ENCODE measurements around the gene FNBP1. TPM values are rescaled to one million over a fixed set of nuclear protein-coding genes. Genes with fewer than 3 reads are reported as not detected.

FNBP1 gene
- total RNA-seq, 1 experiment from 2014 or later, result 80.7 TPM

DNA sequence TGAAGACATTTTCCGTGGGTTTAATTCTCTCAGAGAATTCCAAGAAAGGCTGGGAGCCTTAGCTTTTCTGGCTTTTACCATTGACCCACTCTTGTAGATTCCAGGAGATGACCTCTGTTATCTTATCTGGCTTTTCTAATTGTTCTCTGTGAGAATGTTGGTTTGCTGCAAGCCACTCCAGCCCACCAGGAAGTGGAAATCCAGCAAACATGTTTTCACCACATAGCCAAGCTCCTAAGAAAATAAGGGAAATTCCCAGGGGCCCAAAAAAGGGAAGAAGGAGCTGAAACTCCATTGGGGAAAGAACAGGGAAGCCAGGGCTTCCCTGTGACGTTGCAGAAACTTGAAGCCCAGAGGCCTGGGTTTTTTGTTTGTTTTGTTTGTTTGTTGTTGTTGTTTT, 30.4 kb upstream of the FNBP1 start:
- peaks cover 25% of the 10 kb centered on the region; the same call in 1 of the 2 replicates for H3K79me2 ChIP-seq (ENCODE audit: low read depth)
- H3K9me3 ChIP-seq (ENCODE audit: insufficient read depth, low read depth), result no peaks in the 10 kb centered on the region
- ChIA-PET CTCF (no interaction called here), POLR2A (ENCODE audit: unreplicated experiment) (no interaction called here)
- peaks cover 5% of the 10 kb centered on the region; the same call in 1 of the 2 replicates for H4K20me1 ChIP-seq (ENCODE audit: insufficient read depth)
- H3K36me3 ChIP-seq (ENCODE audit: low read depth), result 0 out of 2 replicates have a peak, but pooled peaks cover 16% of the 10 kb centered on the region
- H3K4me3 ChIP-seq, result no peak overlapping the region
- H3K4me2 ChIP-seq, result no peak overlapping the region
- no peak for TF ChIP-seq EZH2 (IDR thresholded peaks at IDR 0.05; ENCODE audit: low read depth)
- TF ChIP-seq, protein P1, sequence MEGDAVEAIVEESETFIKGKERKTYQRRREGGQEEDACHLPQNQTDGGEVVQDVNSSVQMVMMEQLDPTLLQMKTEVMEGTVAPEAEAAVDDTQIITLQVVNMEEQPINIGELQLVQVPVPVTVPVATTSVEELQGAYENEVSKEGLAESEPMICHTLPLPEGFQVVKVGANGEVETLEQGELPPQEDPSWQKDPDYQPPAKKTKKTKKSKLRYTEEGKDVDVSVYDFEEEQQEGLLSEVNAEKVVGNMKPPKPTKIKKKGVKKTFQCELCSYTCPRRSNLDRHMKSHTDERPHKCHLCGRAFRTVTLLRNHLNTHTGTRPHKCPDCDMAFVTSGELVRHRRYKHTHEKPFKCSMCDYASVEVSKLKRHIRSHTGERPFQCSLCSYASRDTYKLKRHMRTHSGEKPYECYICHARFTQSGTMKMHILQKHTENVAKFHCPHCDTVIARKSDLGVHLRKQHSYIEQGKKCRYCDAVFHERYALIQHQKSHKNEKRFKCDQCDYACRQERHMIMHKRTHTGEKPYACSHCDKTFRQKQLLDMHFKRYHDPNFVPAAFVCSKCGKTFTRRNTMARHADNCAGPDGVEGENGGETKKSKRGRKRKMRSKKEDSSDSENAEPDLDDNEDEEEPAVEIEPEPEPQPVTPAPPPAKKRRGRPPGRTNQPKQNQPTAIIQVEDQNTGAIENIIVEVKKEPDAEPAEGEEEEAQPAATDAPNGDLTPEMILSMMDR (conservative IDR thresholded peaks at IDR 0.05), result no peak
- intact Hi-C loops (cut with micrococcal nuclease; ENCODE audit: unreplicated experiment), result loop anchor here (2.0 to 5.0 kb wide), 2 partner anchors 31 to 186 kb away; partner anchors contain the start of gene FNBP1
- H3F3A ChIP-seq (ENCODE audit: insufficient read depth, low read depth), result no peaks in the 10 kb centered on the region
- no peak overlapping the region for H2AFZ ChIP-seq
- no peaks in the 10 kb centered on the region for H3K27me3 ChIP-seq (ENCODE audit: insufficient read depth, low read depth)
- peaks cover 5% of the 10 kb centered on the region; the same call in 1 of the 2 replicates for H3K4me1 ChIP-seq (replicated peaks; ENCODE audit: insufficient read depth)
- H3K27ac ChIP-seq, result no peak overlapping the region
- no peaks in the 10 kb centered on the region for H3K9me2 ChIP-seq (ENCODE audit: insufficient read depth)
- DNase-seq, result no peak
- no TSS peak for BruUV-seq (replicated peaks)

DNA sequence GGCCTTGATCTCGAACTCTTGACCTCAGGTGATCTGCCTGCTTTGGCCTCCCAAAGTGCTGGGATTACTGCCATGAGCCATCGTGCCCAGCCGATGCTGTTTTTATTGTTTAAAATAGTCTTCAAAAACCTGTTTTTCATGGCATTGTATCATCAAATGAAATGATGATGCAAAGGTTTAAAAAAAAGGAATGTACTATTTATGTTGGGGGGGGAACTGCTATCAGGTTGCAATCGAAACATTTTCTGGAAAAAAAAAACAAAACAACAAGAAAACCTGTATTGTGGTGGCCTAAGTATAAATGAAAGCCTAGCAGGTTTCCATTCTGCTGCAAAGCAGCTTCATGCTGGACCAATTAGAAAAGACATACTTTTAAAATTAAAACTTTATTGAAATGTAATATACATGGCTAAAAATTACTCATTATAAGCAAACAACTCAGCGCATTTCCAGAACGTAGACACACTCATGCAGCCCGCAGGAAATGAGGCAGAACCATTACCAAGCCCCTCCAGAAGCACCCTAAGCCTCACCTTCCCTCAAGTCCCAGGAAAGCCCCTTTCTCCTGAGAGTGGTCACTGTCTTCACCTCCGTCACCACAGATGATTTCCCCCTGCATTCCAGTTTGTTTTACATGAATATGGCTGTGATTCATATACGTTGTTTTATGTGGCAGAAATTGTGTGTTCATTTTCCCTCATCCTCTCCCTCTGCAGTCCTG, 29.7 kb upstream of the FNBP1 start:
- no peaks in the 10 kb centered on the region for H3F3A ChIP-seq (ENCODE audit: insufficient read depth, low read depth)
- peak in 1 of 2 experiments; percentile 23 for DNase-seq
- H3K4me3 ChIP-seq, result no peak overlapping the region
- no peak overlapping the region for H2AFZ ChIP-seq
- H3K4me2 ChIP-seq, result no peak overlapping the region
- no peaks in the 10 kb centered on the region for H3K9me2 ChIP-seq (ENCODE audit: insufficient read depth)
- intact Hi-C loops (cut with micrococcal nuclease; ENCODE audit: unreplicated experiment), result loop anchor here (2.0 to 5.0 kb wide), 2 partner anchors 30 to 185 kb away; partner anchors contain the start of gene FNBP1
- TF ChIP-seq EZH2 (IDR thresholded peaks at IDR 0.05; ENCODE audit: low read depth), result no peak
- TF ChIP-seq, protein P1 (conservative IDR thresholded peaks at IDR 0.05), result no peak
- H3K27ac ChIP-seq, result no peak overlapping the region
- no peaks in the 10 kb centered on the region for H3K9me3 ChIP-seq (ENCODE audit: insufficient read depth, low read depth)
- peaks cover 6% of the 10 kb centered on the region; the same call in 1 of the 2 replicates for H4K20me1 ChIP-seq (ENCODE audit: insufficient read depth)
- 0 out of 2 replicates have a peak, but pooled peaks cover 16% of the 10 kb centered on the region for H3K36me3 ChIP-seq (ENCODE audit: low read depth)
- H3K79me2 ChIP-seq (ENCODE audit: low read depth), result peaks cover 32% of the 10 kb centered on the region
- no TSS peak for BruUV-seq (replicated peaks)
- H3K4me1 ChIP-seq (replicated peaks; ENCODE audit: insufficient read depth), result peaks cover 11% of the 10 kb centered on the region; the same call in 1 of the 2 replicates
- H3K27me3 ChIP-seq (ENCODE audit: insufficient read depth, low read depth), result no peaks in the 10 kb centered on the region
- ChIA-PET POLR2A (ENCODE audit: unreplicated experiment) (interaction anchor here (0.6 kb wide), 1 partner anchor 158 kb away, joined by 25 read pairs; no protein-coding TSS in a partner anchor), CTCF (no interaction called here)

DNA sequence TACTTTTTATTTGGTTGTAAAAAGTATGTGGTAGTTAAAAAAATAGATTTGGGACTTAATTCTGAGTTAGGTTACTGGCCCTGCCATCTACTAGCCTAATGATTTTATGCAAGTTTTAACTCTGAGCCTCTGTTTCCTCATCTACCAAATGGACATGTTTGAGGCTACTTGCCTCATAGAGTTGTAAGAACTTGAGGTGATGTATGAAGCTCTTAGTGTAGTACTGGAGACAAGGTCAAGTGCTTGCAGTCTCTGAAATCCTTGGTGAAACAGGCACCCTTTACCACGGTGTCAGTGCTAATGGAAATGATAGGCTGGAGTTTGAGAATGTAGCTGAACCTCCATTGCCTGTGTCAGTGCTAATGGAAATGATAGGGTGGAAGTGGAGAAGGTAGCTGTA, 26.1 kb upstream of the FNBP1 start:
- ChIA-PET CTCF (interaction anchor here (0.7 kb wide), 1 partner anchor 796 kb away, joined by 4 read pairs; no protein-coding TSS in a partner anchor), POLR2A (ENCODE audit: unreplicated experiment) (no interaction called here)
- Histone ChIP-seq H3K4me3 (no peak overlapping the region), H3K79me2 (ENCODE audit: low read depth) (peaks cover 56% of the 10 kb centered on the region), H3F3A (ENCODE audit: insufficient read depth, low read depth) (no peaks in the 10 kb centered on the region), H3K4me2 (no peak overlapping the region), H4K20me1 (ENCODE audit: insufficient read depth) (peaks cover 19% of the 10 kb centered on the region), H3K27ac (no peak overlapping the region), H3K9me2 (ENCODE audit: insufficient read depth) (no peaks in the 10 kb centered on the region), H2AFZ (no peak overlapping the region), H3K36me3 (ENCODE audit: low read depth) (no peaks in the 10 kb centered on the region), H3K27me3 (ENCODE audit: insufficient read depth, low read depth) (no peaks in the 10 kb centered on the region), H3K9me3 (ENCODE audit: insufficient read depth, low read depth) (no peaks in the 10 kb centered on the region), H3K4me1 (replicated peaks; ENCODE audit: insufficient read depth) (peaks cover 11% of the 10 kb centered on the region; the same call in 1 of the 2 replicates)
- TF ChIP-seq, protein P1 (conservative IDR thresholded peaks at IDR 0.05), result no peak
- no peak for TF ChIP-seq EZH2 (IDR thresholded peaks at IDR 0.05; ENCODE audit: low read depth)
- DNase-seq, result no peak
- no TSS peak for BruUV-seq (replicated peaks)
- intact Hi-C loops (cut with micrococcal nuclease; ENCODE audit: unreplicated experiment), result no loop called here

All from PC-9 (cell line).